ENCODE measurements around the gene SPTBN2.

Gene SPTBN2

GRCh38 chr11:66743271-66743968, 14.4 kb upstream of the SPTBN2 start:
- no peak overlapping the region for H3K9ac ChIP-seq (ENCODE audit: low read length)
- no peaks in the 10 kb centered on the region for H3K9me3 ChIP-seq (ENCODE audit: control insufficient read depth, low read length)
- no peaks in the 10 kb centered on the region for H3K36me3 ChIP-seq (ENCODE audit: control insufficient read depth in 1 of 2, insufficient read depth in 2 of 2, low read depth in 1 of 2, low read length in 2 of 2)
- H3K18ac ChIP-seq (ENCODE audit: low read depth in 1 of 2, low read length in 2 of 2): no peak overlapping the region
- no peak overlapping the region for H2BK120ac ChIP-seq (ENCODE audit: low read depth, low read length)
- no peak overlapping the region for H2AFZ ChIP-seq (ENCODE audit: low read depth, low read length)
- no peak overlapping the region for H3K14ac ChIP-seq (ENCODE audit: low read length in 2 of 2)
- H2BK12ac ChIP-seq (ENCODE audit: low read length in 2 of 2): no peak overlapping the region
- no peak overlapping the region for H2BK15ac ChIP-seq (ENCODE audit: low read depth, poor library complexity, severe bottlenecking)
- H3K4ac ChIP-seq (ENCODE audit: low read depth in 1 of 2, low read length in 2 of 2): no peak overlapping the region
- H3K23ac ChIP-seq (ENCODE audit: low read length in 2 of 2): no peak overlapping the region
- H3K4me2 ChIP-seq (ENCODE audit: low read length, poor library complexity, severe bottlenecking): no peak overlapping the region
- H4K91ac ChIP-seq (ENCODE audit: low read length): no peak overlapping the region
- H4K8ac ChIP-seq (ENCODE audit: low read length): no peak overlapping the region
- no peaks in the 10 kb centered on the region for H3K27me3 ChIP-seq (ENCODE audit: control insufficient read depth in 1 of 2, insufficient read depth in 1 of 2, low read length in 2 of 2)
- peak overlapping the region in 1 of 2 experiments; percentile 95 for H3K4me3 ChIP-seq (ENCODE audit: insufficient read depth in 1 of 2, low read depth in 1 of 2, low read length in 2 of 2)
- H3K4me1 ChIP-seq (ENCODE audit: control insufficient read depth, insufficient read depth, low read depth, low read length): peaks cover 21% of the 10 kb centered on the region
- H3K27ac ChIP-seq (ENCODE audit: low read length, poor library complexity, severe bottlenecking): no peak overlapping the region
- DNase-seq: no peak
- peak overlapping the region; percentile 80 for H2AK5ac ChIP-seq (ENCODE audit: low read length, severe bottlenecking)
- H2BK5ac ChIP-seq (ENCODE audit: low read depth, low read length, poor library complexity, severe bottlenecking): no peak overlapping the region
- H3K79me1 ChIP-seq (replicated peaks; ENCODE audit: low read length, poor library complexity, severe bottlenecking): peaks cover 7% of the 10 kb centered on the region
- whole genome bisulfite sequencing: 89% methylated on average over 16 of the region's 16 CpGs

- Histone ChIP-seq H3K27ac (ENCODE audit: low read length, poor library complexity, severe bottlenecking) (no peak overlapping the region), H3K27me3 (ENCODE audit: control insufficient read depth in 1 of 2, insufficient read depth in 1 of 2, low read length in 2 of 2) (no peaks in the 10 kb centered on the region), H2BK120ac (ENCODE audit: low read depth, low read length) (no peak overlapping the region), H3K23ac (ENCODE audit: low read length in 2 of 2) (no peak overlapping the region), H2BK15ac (ENCODE audit: low read depth, poor library complexity, severe bottlenecking) (no peak overlapping the region), H3K18ac (ENCODE audit: low read depth in 1 of 2, low read length in 2 of 2) (no peak overlapping the region), H3K4me3 (ENCODE audit: insufficient read depth in 1 of 2, low read depth in 1 of 2, low read length in 2 of 2) (no peak overlapping the region), H3K4ac (ENCODE audit: low read depth in 1 of 2, low read length in 2 of 2) (no peak overlapping the region), H4K8ac (ENCODE audit: low read length) (no peak overlapping the region), H2BK5ac (ENCODE audit: low read depth, low read length, poor library complexity, severe bottlenecking) (no peak overlapping the region), H3K36me3 (ENCODE audit: control insufficient read depth in 1 of 2, insufficient read depth in 2 of 2, low read depth in 1 of 2, low read length in 2 of 2) (no peaks in the 10 kb centered on the region), H2AFZ (ENCODE audit: low read depth, low read length) (no peak overlapping the region), H3K4me2 (ENCODE audit: low read length, poor library complexity, severe bottlenecking) (no peak overlapping the region), H2AK5ac (ENCODE audit: low read length, severe bottlenecking) (no peak overlapping the region), H3K79me1 (replicated peaks; ENCODE audit: low read length, poor library complexity, severe bottlenecking) (peaks cover 5% of the 10 kb centered on the region), H2BK12ac (ENCODE audit: low read length in 2 of 2) (no peak overlapping the region), H3K4me1 (ENCODE audit: control insufficient read depth, insufficient read depth, low read depth, low read length) (peaks cover 15% of the 10 kb centered on the region), H3K9ac (ENCODE audit: low read length) (no peak overlapping the region), H3K14ac (ENCODE audit: low read length in 2 of 2) (no peak overlapping the region), H4K91ac (ENCODE audit: low read length) (no peak overlapping the region), H3K9me3 (ENCODE audit: control insufficient read depth, low read length) (no peaks in the 10 kb centered on the region)
- WGBS: 100% methylated on average over 1 of the region's 2 CpGs
- no peak for DNase-seq
Observed at GRCh38 chr11:66741153-66741552, 12.1 kb upstream of the SPTBN2 start.

DNA sequence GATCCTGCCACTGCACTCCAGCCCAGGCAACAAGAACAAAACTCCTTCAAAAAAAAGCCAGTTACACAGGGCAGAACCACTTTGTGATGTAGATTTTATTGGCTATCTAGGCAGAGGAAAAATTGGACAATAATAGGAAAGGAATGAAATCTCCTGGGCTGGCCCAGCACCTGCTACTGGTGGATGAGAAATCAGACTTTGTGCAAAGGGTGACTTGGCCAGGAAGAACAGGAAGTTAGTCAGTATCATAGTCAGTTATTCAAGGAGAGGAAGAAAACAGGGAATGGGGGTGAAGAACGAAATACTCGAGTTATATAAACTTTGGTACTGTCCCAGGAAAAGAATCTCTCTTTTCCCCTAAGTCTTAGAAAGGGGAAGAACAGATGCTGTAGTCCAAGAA, 11.0 kb upstream of the SPTBN2 start:
- H3K79me1 ChIP-seq (replicated peaks; ENCODE audit: low read length, poor library complexity, severe bottlenecking): peaks cover 5% of the 10 kb centered on the region
- H3K18ac ChIP-seq (ENCODE audit: low read depth in 1 of 2, low read length in 2 of 2): no peak overlapping the region
- no peak overlapping the region for H2BK12ac ChIP-seq (ENCODE audit: low read length in 2 of 2)
- no peak overlapping the region for H3K4ac ChIP-seq (ENCODE audit: low read depth in 1 of 2, low read length in 2 of 2)
- H3K14ac ChIP-seq (ENCODE audit: low read length in 2 of 2): no peak overlapping the region
- no peak for DNase-seq
- H3K36me3 ChIP-seq (ENCODE audit: control insufficient read depth in 1 of 2, insufficient read depth in 2 of 2, low read depth in 1 of 2, low read length in 2 of 2): no peaks in the 10 kb centered on the region
- no peak overlapping the region for H2AK5ac ChIP-seq (ENCODE audit: low read length, severe bottlenecking)
- H2BK5ac ChIP-seq (ENCODE audit: low read depth, low read length, poor library complexity, severe bottlenecking): no peak overlapping the region
- no peaks in the 10 kb centered on the region for H3K27me3 ChIP-seq (ENCODE audit: control insufficient read depth in 1 of 2, insufficient read depth in 1 of 2, low read length in 2 of 2)
- no peaks in the 10 kb centered on the region for H3K9me3 ChIP-seq (ENCODE audit: control insufficient read depth, low read length)
- no peak overlapping the region for H3K4me2 ChIP-seq (ENCODE audit: low read length, poor library complexity, severe bottlenecking)
- H4K91ac ChIP-seq (ENCODE audit: low read length): no peak overlapping the region
- no peak overlapping the region for H2BK120ac ChIP-seq (ENCODE audit: low read depth, low read length)
- H3K4me1 ChIP-seq (ENCODE audit: control insufficient read depth, insufficient read depth, low read depth, low read length): peaks cover 8% of the 10 kb centered on the region
- no peak overlapping the region for H3K27ac ChIP-seq (ENCODE audit: low read length, poor library complexity, severe bottlenecking)
- 60% methylated on average over 1 of the region's 2 CpGs for WGBS
- no peak overlapping the region for H3K4me3 ChIP-seq (ENCODE audit: insufficient read depth in 1 of 2, low read depth in 1 of 2, low read length in 2 of 2)
- H2AFZ ChIP-seq (ENCODE audit: low read depth, low read length): no peak overlapping the region
- H4K8ac ChIP-seq (ENCODE audit: low read length): no peak overlapping the region
- no peak overlapping the region for H3K9ac ChIP-seq (ENCODE audit: low read length)
- H3K23ac ChIP-seq (ENCODE audit: low read length in 2 of 2): no peak overlapping the region
- H2BK15ac ChIP-seq (ENCODE audit: low read depth, poor library complexity, severe bottlenecking): no peak overlapping the region

- no peak overlapping the region for H2BK5ac ChIP-seq (ENCODE audit: low read depth, low read length, poor library complexity, severe bottlenecking)
- H3K14ac ChIP-seq (ENCODE audit: low read length in 2 of 2): no peak overlapping the region
- no peak overlapping the region for H3K4me3 ChIP-seq (ENCODE audit: insufficient read depth in 1 of 2, low read depth in 1 of 2, low read length in 2 of 2)
- no peak overlapping the region for H2AFZ ChIP-seq (ENCODE audit: low read depth, low read length)
- H2BK120ac ChIP-seq (ENCODE audit: low read depth, low read length): no peak overlapping the region
- H4K91ac ChIP-seq (ENCODE audit: low read length): no peak overlapping the region
- no peak overlapping the region for H3K4me2 ChIP-seq (ENCODE audit: low read length, poor library complexity, severe bottlenecking)
- no peak overlapping the region for H3K4ac ChIP-seq (ENCODE audit: low read depth in 1 of 2, low read length in 2 of 2)
- no peak overlapping the region for H2BK15ac ChIP-seq (ENCODE audit: low read depth, poor library complexity, severe bottlenecking)
- 90% methylated on average over 3 of the region's 3 CpGs for WGBS
- H4K8ac ChIP-seq (ENCODE audit: low read length): no peak overlapping the region
- no peaks in the 10 kb centered on the region for H3K36me3 ChIP-seq (ENCODE audit: control insufficient read depth in 1 of 2, insufficient read depth in 2 of 2, low read depth in 1 of 2, low read length in 2 of 2)
- no peaks in the 10 kb centered on the region for H3K79me1 ChIP-seq (replicated peaks; ENCODE audit: low read length, poor library complexity, severe bottlenecking)
- H3K4me1 ChIP-seq (ENCODE audit: control insufficient read depth, insufficient read depth, low read depth, low read length): peaks cover under 1% of the 10 kb centered on the region
- peaks cover 6 to 25% of the 10 kb centered on the region in 2 experiments for H3K27me3 ChIP-seq (ENCODE audit: control insufficient read depth in 1 of 2, insufficient read depth in 1 of 2, low read length in 2 of 2)
- no peak overlapping the region for H3K27ac ChIP-seq (ENCODE audit: low read length, poor library complexity, severe bottlenecking)
- H3K9ac ChIP-seq (ENCODE audit: low read length): no peak overlapping the region
- H2AK5ac ChIP-seq (ENCODE audit: low read length, severe bottlenecking): no peak overlapping the region
- no peaks in the 10 kb centered on the region for H3K9me3 ChIP-seq (ENCODE audit: control insufficient read depth, low read length)
- no peak overlapping the region for H3K18ac ChIP-seq (ENCODE audit: low read depth in 1 of 2, low read length in 2 of 2)
- no peak for DNase-seq
- no peak overlapping the region for H3K23ac ChIP-seq (ENCODE audit: low read length in 2 of 2)
- H2BK12ac ChIP-seq (ENCODE audit: low read length in 2 of 2): no peak overlapping the region
Observed at GRCh38 chr11:66734215-66734614, 5.2 kb upstream of the SPTBN2 start.
